ENCODE data around the gene ULBP2. TPM values are rescaled to one million over a fixed set of nuclear protein-coding genes. Genes with fewer than 3 reads are reported as not detected.
A peak's percentile ranks its signal among the peaks of the same experiment; 100 is the strongest.
"Not testable (repeated sequence)": the region's sequence is repeated elsewhere in the genome, so short reads cannot be mapped to it uniquely, and the experiment has no call there.

ULBP2 gene
- polyA plus RNA-seq, 4 donors = 0.41 to 0.74 (median 0.54) TPM

DNA sequence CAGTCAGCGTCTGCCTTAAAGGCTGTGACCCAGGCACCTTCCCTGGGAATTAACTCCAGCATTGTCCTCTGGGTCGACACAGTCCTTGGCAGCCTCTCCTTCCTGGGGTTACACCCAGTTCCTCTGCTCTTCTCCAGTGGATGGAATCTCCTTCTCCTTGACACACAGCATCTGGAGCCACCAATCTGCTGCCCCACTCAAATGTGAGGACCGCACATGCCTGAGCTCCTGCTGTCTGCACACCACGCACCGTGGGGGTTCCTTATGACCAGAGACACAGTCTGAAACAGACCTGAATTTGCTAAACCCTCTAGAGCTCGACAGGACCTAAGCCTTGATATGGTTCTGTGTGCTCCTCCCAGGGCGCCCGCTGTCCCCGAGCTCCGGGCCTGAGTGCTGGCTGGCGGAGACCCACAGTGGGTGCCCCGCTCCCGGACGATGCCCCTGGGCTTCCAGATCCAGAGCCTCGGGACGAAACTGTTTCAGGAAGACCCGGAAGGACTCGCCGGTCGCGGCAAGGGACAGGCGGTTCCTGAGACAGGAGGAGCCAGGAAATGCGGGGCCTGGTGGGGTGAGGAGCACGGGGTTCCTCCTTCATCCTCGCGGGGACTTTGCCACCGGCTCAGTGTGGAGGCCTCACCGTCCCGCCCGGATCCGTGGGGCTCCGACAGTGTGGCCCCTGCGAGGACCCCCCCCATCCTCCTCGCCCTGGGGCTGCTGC, 16.4 kb upstream of the ULBP2 start:
- no peak for DNase-seq (ENCODE audit: low read depth in 4 of 4, low spot score in 2 of 4)

GRCh38 chr6:149925974-149926777, 15.6 kb upstream of the ULBP2 start:
- DNase-seq (ENCODE audit: low read depth in 4 of 4, low spot score in 2 of 4) = peak in 1 of 4 donors; percentile 74

DNA sequence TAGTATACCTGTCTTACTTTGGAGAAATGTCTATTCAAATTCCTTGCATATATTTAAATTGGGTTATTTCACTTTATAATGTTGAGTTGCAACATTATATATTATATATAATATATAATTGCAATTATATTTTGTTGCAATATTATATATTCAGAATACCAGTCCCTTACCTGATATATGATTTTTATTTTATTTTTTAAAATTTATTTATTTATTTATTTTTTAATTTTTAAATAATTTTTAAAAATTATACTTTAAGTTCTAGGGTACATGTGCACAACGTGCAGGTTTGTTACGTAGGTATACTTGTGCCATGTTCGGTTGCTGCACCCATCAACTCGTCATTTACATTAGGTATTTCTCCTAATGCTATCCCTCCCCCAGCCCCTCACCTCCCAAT, 14.8 kb upstream of the ULBP2 start:
- DNase-seq (ENCODE audit: low read depth in 4 of 4, low spot score in 2 of 4) = not testable (repeated sequence)

DNA sequence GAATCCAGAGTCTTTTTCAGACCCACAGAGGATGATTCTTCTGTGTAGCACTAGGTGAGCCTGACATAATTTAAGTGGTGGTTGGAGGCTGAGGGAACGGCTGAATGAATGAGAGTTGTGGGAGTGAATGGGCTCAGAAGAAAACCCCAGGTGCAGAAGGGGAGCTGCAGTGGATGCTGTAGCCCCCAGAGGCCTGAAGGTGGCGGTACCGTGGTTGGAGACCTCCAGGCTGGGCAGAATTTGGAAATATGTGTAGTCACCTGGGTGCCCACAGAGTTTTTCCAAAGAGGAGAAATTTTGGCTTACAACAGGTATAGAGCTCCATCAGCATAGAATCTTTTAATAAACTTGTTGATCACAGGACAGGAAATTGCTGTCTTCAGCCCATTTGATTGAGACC, 12.4 kb upstream of the ULBP2 start:
- no peak for DNase-seq (ENCODE audit: low read depth in 4 of 4, low spot score in 2 of 4)

DNA sequence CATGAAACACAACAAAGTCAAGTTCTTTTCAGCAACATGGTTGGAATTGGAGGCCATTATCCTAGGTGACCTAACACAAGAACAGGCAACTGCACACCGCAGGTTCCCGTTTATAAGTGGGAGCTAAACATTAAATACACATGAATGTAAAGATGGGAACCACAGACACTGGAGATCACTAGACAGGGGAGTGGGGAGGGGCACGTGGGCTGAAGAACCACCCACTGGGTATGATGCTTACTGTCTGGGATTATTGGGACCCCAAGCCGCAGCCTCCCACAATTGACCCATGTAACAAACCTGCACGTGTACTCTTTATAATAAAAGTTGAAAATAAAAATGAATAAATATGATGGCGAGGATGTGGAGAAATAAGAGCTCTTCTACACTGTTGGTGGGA, 10.3 kb upstream of the ULBP2 start:
- no peak for DNase-seq (ENCODE audit: low read depth in 4 of 4, low spot score in 2 of 4)

- DNase-seq (ENCODE audit: low read depth in 4 of 4, low spot score in 2 of 4) = no peak
These were observed 8.8 kb upstream of the ULBP2 start for GRCh38 chr6:149933036-149933435.

GRCh38 chr6:149933461-149933860, 8.4 kb upstream of the ULBP2 start:
- DNase-seq (ENCODE audit: low read depth in 4 of 4, low spot score in 2 of 4) = no peak

DNA sequence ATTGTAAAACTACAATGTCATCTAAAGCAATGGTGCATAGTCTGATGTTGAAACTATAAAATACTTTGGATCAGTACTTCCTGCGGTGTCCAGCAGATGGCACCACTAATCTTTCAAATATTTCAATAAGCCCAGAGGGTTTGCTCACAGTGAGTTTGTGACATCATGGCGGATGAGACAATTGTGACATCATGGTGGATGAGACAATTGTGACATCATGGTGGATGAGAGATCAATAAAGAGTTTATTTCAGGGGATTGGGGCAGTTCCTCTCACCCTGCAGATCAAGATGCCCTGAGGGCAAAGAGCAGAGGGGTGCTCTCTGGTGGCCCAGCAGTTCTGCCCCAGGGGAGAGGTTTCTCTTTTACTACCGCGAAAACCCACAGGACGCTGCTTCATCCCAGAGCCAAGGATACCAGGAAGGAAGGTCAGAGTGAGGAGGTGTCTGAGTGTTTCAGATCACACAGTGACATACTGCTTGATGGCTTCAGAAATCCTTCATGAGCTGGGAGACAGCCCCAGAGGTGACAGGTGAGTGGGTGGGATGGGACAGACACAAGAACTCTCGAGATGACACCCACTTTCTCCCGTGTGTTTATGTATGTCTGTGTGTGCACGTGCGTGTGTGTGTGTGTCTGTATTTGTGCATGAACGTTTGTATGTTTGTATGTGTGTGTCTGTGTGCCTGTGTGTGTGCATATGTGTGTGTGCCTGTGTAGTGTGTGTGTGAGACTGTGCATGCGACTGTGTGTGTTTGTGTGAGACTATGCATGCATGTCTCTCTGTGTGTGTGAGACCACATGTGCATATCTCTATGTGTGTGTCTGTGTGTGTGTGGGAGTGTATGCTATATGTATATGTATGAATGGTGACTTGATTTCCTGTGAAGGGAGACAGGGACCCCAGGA, 7.3 kb upstream of the ULBP2 start:
- peak in 1 of 4 donors; percentile 66 for DNase-seq (ENCODE audit: low read depth in 4 of 4, low spot score in 2 of 4)

- DNase-seq (ENCODE audit: low read depth in 4 of 4, low spot score in 2 of 4) = no peak
These were observed 6.6 kb upstream of the ULBP2 start for GRCh38 chr6:149935246-149935645.

DNA sequence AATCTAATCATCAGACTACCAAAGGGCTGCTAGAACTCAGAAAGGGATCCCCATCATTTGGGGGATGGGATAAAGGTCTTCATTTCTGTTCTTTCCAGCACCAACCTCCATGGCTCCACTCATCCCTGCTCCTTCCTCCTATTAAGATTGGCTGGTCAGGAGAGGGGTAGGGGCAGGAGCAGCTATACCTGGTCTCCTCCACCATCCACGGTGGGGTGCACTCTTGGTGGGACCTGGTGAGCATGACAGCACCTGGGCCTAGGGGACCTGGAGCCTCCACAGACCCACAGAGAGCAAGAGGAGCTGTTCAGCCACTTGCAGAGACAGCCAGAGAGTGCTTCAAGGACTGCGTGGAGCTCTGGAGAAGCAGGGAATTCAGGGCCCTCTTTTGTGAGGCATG, 6.1 kb upstream of the ULBP2 start:
- no peak for DNase-seq (ENCODE audit: low read depth in 4 of 4, low spot score in 2 of 4)

DNA sequence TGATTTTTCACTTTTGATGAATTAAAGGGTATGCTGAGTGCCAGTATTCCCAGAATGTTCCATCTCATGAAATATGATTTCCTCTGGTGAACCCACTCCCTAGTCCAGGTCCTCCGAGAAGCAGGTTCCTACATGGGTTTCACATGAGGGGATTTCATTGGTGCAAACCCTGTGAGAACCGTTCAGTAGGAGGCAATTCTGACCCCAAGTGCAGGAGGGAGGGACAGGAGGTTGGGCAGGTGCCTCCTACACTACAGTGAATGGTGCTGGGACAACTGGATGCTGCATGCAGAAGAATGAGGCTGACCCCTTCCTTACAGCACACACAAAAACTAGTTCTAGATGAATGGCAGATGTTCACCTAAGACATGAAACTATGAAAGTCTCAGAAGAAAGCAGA, 5.1 kb upstream of the ULBP2 start:
- no peak for DNase-seq (ENCODE audit: low read depth in 4 of 4, low spot score in 2 of 4)

DNA sequence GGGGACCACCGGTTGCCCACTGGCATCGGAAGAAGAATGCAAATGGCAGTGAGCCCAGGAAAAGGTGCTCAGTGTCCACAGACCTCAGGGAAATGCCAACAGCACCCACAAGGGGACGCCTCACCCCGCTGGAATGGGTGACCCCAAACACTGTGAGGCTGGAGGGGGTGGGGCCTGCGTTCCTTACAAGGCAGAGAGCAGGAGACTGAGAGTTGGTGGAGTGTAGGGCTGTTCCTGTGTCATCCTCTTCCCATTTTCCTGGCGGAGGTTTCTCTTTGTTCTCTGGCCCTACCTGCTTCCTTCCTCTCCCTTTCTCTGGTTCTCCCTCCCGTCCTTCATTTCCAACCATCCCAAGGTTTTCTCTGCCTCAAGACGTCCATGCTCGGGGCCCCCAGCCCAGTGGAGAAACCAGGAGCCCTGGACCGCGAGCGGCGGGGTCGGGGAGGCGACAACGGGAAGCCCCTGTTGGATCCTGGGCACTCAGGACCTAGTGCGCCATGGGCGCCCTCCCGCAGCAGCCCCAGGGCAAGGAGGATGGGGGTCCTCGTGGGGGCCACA, 3.7 kb upstream of the ULBP2 start:
- DNase-seq (ENCODE audit: low read depth in 4 of 4, low spot score in 2 of 4) = not testable (repeated sequence)

- DNase-seq (ENCODE audit: low read depth in 4 of 4, low spot score in 2 of 4) = no peak
These were observed 3.1 kb upstream of the ULBP2 start for GRCh38 chr6:149938571-149939355.

- DNase-seq (ENCODE audit: low read depth in 4 of 4, low spot score in 2 of 4) = no peak
These were observed 2.5 kb upstream of the ULBP2 start for GRCh38 chr6:149939356-149939648.

DNA sequence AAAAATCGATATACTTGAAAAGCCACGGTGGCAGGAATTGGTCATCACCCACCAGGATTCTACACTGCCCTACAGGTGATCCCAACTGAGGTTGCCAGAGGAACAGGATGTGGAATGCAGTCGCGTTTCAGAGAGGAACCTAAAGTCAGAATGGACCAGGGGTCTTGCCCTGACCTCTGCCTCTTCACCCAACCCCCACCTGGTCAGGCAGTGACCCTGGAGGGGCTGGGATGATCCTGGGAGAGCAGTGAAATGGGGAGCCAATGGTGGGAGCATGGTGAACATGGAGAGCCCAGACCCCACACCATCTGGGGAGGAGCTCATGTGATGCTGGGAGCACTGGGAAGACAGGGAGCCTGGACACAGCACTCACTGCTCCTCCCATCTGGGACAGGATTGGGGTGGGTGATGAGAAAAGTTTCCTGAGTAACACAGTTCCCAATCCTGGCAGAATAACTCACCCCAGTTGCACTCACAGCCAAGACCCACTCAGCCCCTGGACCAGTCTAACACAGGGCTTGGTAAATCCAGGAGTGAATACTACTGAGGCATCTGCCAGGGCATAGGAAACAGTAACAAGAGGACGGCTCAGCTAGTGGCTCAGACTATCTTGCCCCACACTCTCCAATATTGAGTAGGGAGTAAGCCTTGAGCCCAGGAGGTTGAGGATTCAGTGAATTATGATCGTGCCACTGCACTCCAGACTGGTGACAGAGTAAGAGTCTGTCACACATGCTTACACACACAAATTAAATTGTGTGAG, 1.7 kb upstream of the ULBP2 start:
- no peak for DNase-seq (ENCODE audit: low read depth in 4 of 4, low spot score in 2 of 4)

GRCh38 chr6:149940672-149940982, 1.2 kb upstream of the ULBP2 start:
- DNase-seq (ENCODE audit: low read depth in 4 of 4, low spot score in 2 of 4) = no peak

- no peak for DNase-seq (ENCODE audit: low read depth in 4 of 4, low spot score in 2 of 4)
These were observed 631 bp downstream of the ULBP2 start for GRCh38 chr6:149942461-149942829.

DNA sequence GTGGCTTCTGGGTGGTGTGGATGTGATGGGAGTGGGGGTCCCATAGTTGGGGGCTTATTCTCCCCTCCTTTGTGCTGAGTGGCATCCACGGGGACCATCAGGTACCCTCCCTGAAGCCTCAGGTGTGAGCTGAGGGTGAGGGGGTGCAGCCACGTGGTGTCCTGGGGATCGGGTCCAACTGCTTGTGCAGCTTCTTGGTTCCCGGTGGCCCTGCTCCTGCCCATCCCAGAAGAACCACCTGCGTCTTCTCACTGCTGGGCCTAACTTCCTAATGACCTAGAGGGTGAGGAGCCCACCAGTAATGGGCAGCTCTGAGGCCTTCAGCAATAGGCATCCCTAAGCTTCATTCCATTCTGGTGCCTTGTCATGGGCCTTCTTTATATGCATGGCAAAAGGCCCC, 1.5 kb downstream of the ULBP2 start:
- not testable (repeated sequence) for DNase-seq (ENCODE audit: low read depth in 4 of 4, low spot score in 2 of 4)

- not testable (repeated sequence) for DNase-seq (ENCODE audit: low read depth in 4 of 4, low spot score in 2 of 4)
These were observed 3.5 kb downstream of the ULBP2 start for GRCh38 chr6:149945276-149945675.

- DNase-seq (ENCODE audit: low read depth in 4 of 4, low spot score in 2 of 4) = not testable (repeated sequence)
These were observed 4.8 kb downstream of the ULBP2 start for GRCh38 chr6:149946631-149947030.
